BE2C (cell line): ENCODE results near the gene VHLL.
A peak's percentile ranks its signal among the peaks of the same experiment; 100 is the strongest.

ENCODE experiments used
- DNase-seq: peaks from one replicate; pipeline ENCODE4 v3.0.0-alpha.2; 2020
- H3K27me3 ChIP-seq: fragments of 250-450 bp; sonication (Bioruptor Pico); 2 replicates; pipeline ENCODE4 v1.5.1; 2020; ENCODE audit warnings: mild to moderate bottlenecking
- H3K36me3 ChIP-seq: fragments of 250-450 bp; sonication (Bioruptor Pico); 2 replicates; pipeline ENCODE4 v1.5.1; 2020; ENCODE audit warnings: mild to moderate bottlenecking
- H3K4me1 ChIP-seq: fragments of 250-450 bp; sonication (Bioruptor Pico); 2 replicates; pipeline ENCODE4 v1.5.1; 2020
- H3K4me3 ChIP-seq: 2 replicates; pipeline ENCODE4 v1.5.1; 2011; ENCODE audit warnings: low read depth, low read length
- H3K9me3 ChIP-seq: fragments of 250-450 bp; sonication (Bioruptor Pico); 2 replicates; pipeline ENCODE4 v1.5.1; 2020
- TF ChIP-seq, protein P1 (sequence below): IDR thresholded peaks from 2 replicates; pipeline ENCODE4 v1.5.1; 2012; ENCODE audit warnings: mild to moderate bottlenecking, low read depth, low read length

VHLL gene

GRCh38 chr1:156295391-156295947 is 3.6 kb downstream of the VHLL start, which contains the start of gene GLMP:
TSS of gene GLMP (minus strand) at chr1:156295679. CDS start at chr1:156295645, 34 bp downstream.
- H3K36me3 ChIP-seq: no peaks in the 10 kb centered on the region
- no peaks in the 10 kb centered on the region for H3K4me1 ChIP-seq
- peak within 1 kb of the TSS; percentile 83 for H3K4me3 ChIP-seq
- peak; percentile 62 for DNase-seq
- H3K27me3 ChIP-seq: no peaks in the 10 kb centered on the region
- TF ChIP-seq, protein P1, sequence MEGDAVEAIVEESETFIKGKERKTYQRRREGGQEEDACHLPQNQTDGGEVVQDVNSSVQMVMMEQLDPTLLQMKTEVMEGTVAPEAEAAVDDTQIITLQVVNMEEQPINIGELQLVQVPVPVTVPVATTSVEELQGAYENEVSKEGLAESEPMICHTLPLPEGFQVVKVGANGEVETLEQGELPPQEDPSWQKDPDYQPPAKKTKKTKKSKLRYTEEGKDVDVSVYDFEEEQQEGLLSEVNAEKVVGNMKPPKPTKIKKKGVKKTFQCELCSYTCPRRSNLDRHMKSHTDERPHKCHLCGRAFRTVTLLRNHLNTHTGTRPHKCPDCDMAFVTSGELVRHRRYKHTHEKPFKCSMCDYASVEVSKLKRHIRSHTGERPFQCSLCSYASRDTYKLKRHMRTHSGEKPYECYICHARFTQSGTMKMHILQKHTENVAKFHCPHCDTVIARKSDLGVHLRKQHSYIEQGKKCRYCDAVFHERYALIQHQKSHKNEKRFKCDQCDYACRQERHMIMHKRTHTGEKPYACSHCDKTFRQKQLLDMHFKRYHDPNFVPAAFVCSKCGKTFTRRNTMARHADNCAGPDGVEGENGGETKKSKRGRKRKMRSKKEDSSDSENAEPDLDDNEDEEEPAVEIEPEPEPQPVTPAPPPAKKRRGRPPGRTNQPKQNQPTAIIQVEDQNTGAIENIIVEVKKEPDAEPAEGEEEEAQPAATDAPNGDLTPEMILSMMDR: no peak
- no peaks in the 10 kb centered on the region for H3K9me3 ChIP-seq

GRCh38 chr1:156293895-156294294 is 5.2 kb downstream of the VHLL start:
- H3K9me3 ChIP-seq: no peaks in the 10 kb centered on the region
- H3K36me3 ChIP-seq: peaks cover 1% of the 10 kb centered on the region
- no peak overlapping the region for H3K4me3 ChIP-seq
- H3K27me3 ChIP-seq: no peaks in the 10 kb centered on the region
- TF ChIP-seq, protein P1: no peak
- DNase-seq: no peak
- no peaks in the 10 kb centered on the region for H3K4me1 ChIP-seq

- no peaks in the 10 kb centered on the region for H3K27me3 ChIP-seq
- no peak for DNase-seq
- H3K36me3 ChIP-seq: peaks cover 4% of the 10 kb centered on the region
- no peaks in the 10 kb centered on the region for H3K9me3 ChIP-seq
- H3K4me1 ChIP-seq: no peaks in the 10 kb centered on the region
- TF ChIP-seq, protein P1: no peak
- H3K4me3 ChIP-seq: no peak overlapping the region
Observed at GRCh38 chr1:156293098-156293434, 6.0 kb downstream of the VHLL start.

DNA sequence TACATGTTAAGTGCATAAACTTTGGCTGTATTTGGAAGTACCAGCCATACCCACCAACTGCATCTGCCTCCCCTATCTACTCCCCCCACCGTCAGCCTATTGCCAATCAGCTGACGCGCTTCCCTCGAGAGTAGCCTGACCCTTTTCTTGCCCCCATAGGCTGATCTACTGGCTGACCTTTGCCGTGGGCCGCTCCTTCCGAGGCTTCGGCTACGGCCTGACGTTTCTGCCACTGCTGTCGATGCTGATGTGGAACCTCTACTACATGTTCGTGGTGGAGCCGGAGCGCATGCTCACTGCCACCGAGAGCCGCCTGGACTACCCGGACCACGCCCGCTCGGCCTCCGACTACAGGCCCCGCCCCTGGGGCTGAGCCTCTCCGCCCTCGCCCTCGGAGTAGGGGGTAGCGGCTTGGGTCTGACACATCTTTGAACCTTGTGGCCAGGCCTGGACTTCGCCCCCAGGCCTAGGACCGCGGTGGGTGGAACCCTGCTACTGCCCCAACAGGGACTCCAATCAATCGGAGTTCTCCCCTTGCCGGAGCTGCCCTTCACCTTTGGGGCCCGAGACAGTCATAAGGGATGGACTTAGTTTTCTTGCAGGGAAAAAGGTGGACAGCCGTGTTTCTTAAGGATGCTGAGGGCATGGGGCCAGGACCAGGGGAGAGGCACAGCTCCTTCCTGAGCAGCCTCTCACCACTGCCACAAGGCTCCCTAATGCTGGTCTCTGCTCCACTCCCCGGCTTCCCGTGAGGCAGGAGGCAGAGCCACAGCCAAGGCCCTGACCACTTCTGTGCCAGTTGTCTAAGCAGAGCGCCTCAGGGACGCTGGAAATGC is 7.7 kb downstream of the VHLL start:
- Histone ChIP-seq H3K36me3 (peaks cover 4% of the 10 kb centered on the region), H3K4me1 (no peaks in the 10 kb centered on the region), H3K27me3 (no peaks in the 10 kb centered on the region), H3K4me3 (peak overlapping the region; percentile 56), H3K9me3 (no peaks in the 10 kb centered on the region)
- TF ChIP-seq, protein P1: no peak
- DNase-seq: peak; percentile 87

- Histone ChIP-seq H3K4me1 (no peaks in the 10 kb centered on the region), H3K36me3 (peaks cover 4% of the 10 kb centered on the region), H3K27me3 (no peaks in the 10 kb centered on the region), H3K9me3 (no peaks in the 10 kb centered on the region), H3K4me3 (no peak overlapping the region)
- no peak for DNase-seq
- TF ChIP-seq, protein P1: no peak
Observed at GRCh38 chr1:156289857-156290256, 9.2 kb downstream of the VHLL start.

- TF ChIP-seq, protein P1: no peak
- Histone ChIP-seq H3K4me3 (no peak overlapping the region), H3K27me3 (no peaks in the 10 kb centered on the region), H3K9me3 (no peaks in the 10 kb centered on the region), H3K4me1 (peaks cover 1% of the 10 kb centered on the region; the same call in 1 of the 2 replicates), H3K36me3 (peaks cover 9% of the 10 kb centered on the region)
- DNase-seq: no peak
Observed at GRCh38 chr1:156286061-156286460, 13.0 kb downstream of the VHLL start.
